Tibial nerve (tissue), 4 donors: ENCODE measurements around the gene ZNF629. TPM values are rescaled to one million over a fixed set of nuclear protein-coding genes. Genes with fewer than 3 reads are reported as not detected.

Experiments used
- DNase-seq, 2 donors: peaks; one replicate each; pipeline ENCODE4 v3.0.0-alpha.2; 2019; ENCODE audit warnings: low spot score in 2 of 2
- H3K27ac ChIP-seq, 4 donors: fragments of 200-600 bp; sonication (generic) in 3 of 4; one replicate each; pipeline ENCODE4 v1.5.1; 2017 to 2019; ENCODE audit warnings: mild to moderate bottlenecking in 1 of 4
- H3K27me3 ChIP-seq, 2 donors: fragments of 200-600 bp; sonication (generic) in 1 of 2; one replicate each; pipeline versions ENCODE4 v1.5.1 to v1.6.0; 2017 to 2019
- H3K36me3 ChIP-seq, 3 donors: fragments of 200-600 bp; sonication (generic); one replicate each; pipeline ENCODE4 v1.5.1; 2018 to 2019
- H3K4me1 ChIP-seq, 4 donors: fragments of 200-600 bp; sonication (generic) in 3 of 4; one replicate each; pipeline ENCODE4 v1.5.1; 2017 to 2019
- H3K4me3 ChIP-seq, 4 donors: fragments of 200-600 bp; sonication (generic) in 3 of 4; one replicate each; pipeline ENCODE4 v1.5.1; 2017 to 2019; ENCODE audit warnings: mild to moderate bottlenecking in 1 of 4, moderate library complexity in 1 of 4
- H3K9me3 ChIP-seq, 4 donors: fragments of 200-600 bp; sonication (generic) in 3 of 4; one replicate each; pipeline ENCODE4 v1.5.1; 2017 to 2019
- CTCF ChIP-seq, 5 experiments: fragments of 200-600 bp in 3 of 5; fragments of 450-650 bp in 2 of 5; sonication (generic) in 3 of 5; IDR thresholded peaks; one replicate each; pipeline ENCODE4 v1.5.1; 2016 to 2019; ENCODE audit warnings: antibody characterized with exemption in 5 of 5, mild to moderate bottlenecking in 3 of 5, moderate library complexity in 2 of 5
- EP300 ChIP-seq, 2 donors: sonication (generic); formaldehyde crosslinking; IDR thresholded peaks; one replicate each; pipeline ENCODE4 v1.6.1; 2017; ENCODE audit warnings: antibody characterized with exemption in 2 of 2, mild to moderate bottlenecking in 1 of 2
- POLR2A ChIP-seq, 2 donors: fragments of 450-650 bp; IDR thresholded peaks; one replicate each; pipeline ENCODE4 v1.6.1; 2017; ENCODE audit warnings: antibody characterized with exemption in 2 of 2, mild to moderate bottlenecking in 2 of 2, moderate library complexity in 2 of 2
- WGBS, 2 donors: methylation state at CpG; one replicate each; pipeline ENCODE4 v1.1.5; 2018; 5-methylcytosine and 5-hydroxymethylcytosine counted together
- total RNA-seq, 4 donors: library from RNA; depleted of rRNA; stranded (reverse); fragments of >200 nt; gene quantifications; one replicate each; pipeline ENCODE4 v1.1.0, GENCODE V29; 2016

The ZNF629 gene
- total RNA-seq, 4 donors from 2014 or later, result 14.7 to 22.2 (median 17.1) TPM

- Histone ChIP-seq H3K27me3 (no peaks in the 10 kb centered on the region), H3K4me1 (peaks cover 0 to 20% (median 3%) of the 10 kb centered on the region in 4 donors), H3K27ac (no peak overlapping the region), H3K4me3 (no peak overlapping the region), H3K9me3 (no peaks in the 10 kb centered on the region), H3K36me3 (peaks cover 0 to 50% (median 10%) of the 10 kb centered on the region in 3 donors)
- WGBS, 2 donors, result 83 to 86% methylated on average over 4 of the region's 4 CpGs
- TF ChIP-seq EP300 (IDR thresholded peaks at IDR 0.05), result no peak
- TF ChIP-seq POLR2A (IDR thresholded peaks at IDR 0.05), result no peak
- no peak for TF ChIP-seq CTCF (IDR thresholded peaks at IDR 0.05)
- no peak for DNase-seq
Measured at GRCh38 chr16:30750201-30750600, 36.8 kb downstream of the ZNF629 start.

- Histone ChIP-seq H3K27me3 (no peaks in the 10 kb centered on the region), H3K9me3 (no peaks in the 10 kb centered on the region), H3K4me1 (peaks cover 0 to 22% (median 3%) of the 10 kb centered on the region in 4 donors), H3K27ac (peak overlapping the region; percentile 56 to 89 (median 86)), H3K36me3 (peaks cover 0 to 48% (median 17%) of the 10 kb centered on the region in 3 donors), H3K4me3 (peak overlapping the region; percentile 74 to 98 (median 85))
- 16 to 17% methylated on average over 33 to 35 of the region's 36 CpGs for WGBS, 2 donors
- no peak for DNase-seq
- TF ChIP-seq CTCF (IDR thresholded peaks at IDR 0.05), result no peak
- no peak for TF ChIP-seq POLR2A (IDR thresholded peaks at IDR 0.05)
- no peak for TF ChIP-seq EP300 (IDR thresholded peaks at IDR 0.05)
Measured at GRCh38 chr16:30748634-30749445, 38.2 kb downstream of the ZNF629 start.

- Histone ChIP-seq H3K4me3 (peak within 1 kb of the TSS; percentile 74 to 98 (median 85)), H3K27me3 (no peaks in the 10 kb centered on the region), H3K36me3 (peaks cover 0 to 48% (median 13%) of the 10 kb centered on the region in 3 donors), H3K27ac (peak within 1 kb of the TSS; percentile 56 to 89 (median 87)), H3K4me1 (peaks cover 0 to 30% (median 3%) of the 10 kb centered on the region in 4 donors), H3K9me3 (no peaks in the 10 kb centered on the region)
- WGBS, 2 donors, result 3 to 4% methylated on average over 23 to 30 of the region's 60 CpGs
- DNase-seq, result peak; percentile 96 to 99
- TF ChIP-seq EP300 (IDR thresholded peaks at IDR 0.05), result peak; percentile 78 to 87
- TF ChIP-seq CTCF (IDR thresholded peaks at IDR 0.05), result peak in 1 of 5 experiments; percentile 33
- TF ChIP-seq POLR2A (IDR thresholded peaks at IDR 0.05), result peak in 1 of 2 donors; percentile 61
Measured at GRCh38 chr16:30747799-30748633, 39.0 kb downstream of the ZNF629 start, which contains the start of gene PHKG2. PHKG2 (plus strand) TSS chr16:30748425; CDS start chr16:30748821, 396 bp downstream.

GRCh38 chr16:30747331-30747730, 39.7 kb downstream of the ZNF629 start:
- H3K27ac ChIP-seq, result peak overlapping the region; percentile 56 to 88 (median 79)
- peak overlapping the region; percentile 27 to 98 (median 76) for H3K4me3 ChIP-seq
- peaks cover 0 to 30% (median 3%) of the 10 kb centered on the region in 4 donors for H3K4me1 ChIP-seq
- H3K36me3 ChIP-seq, result peaks cover 0 to 48% (median 13%) of the 10 kb centered on the region in 3 donors
- H3K27me3 ChIP-seq, result no peaks in the 10 kb centered on the region
- TF ChIP-seq POLR2A (IDR thresholded peaks at IDR 0.05) (no peak), EP300 (IDR thresholded peaks at IDR 0.05) (no peak), CTCF (IDR thresholded peaks at IDR 0.05) (no peak)
- no peak for DNase-seq
- 47 to 49% methylated on average over 3 of the region's 3 CpGs for WGBS, 2 donors
- H3K9me3 ChIP-seq, result no peaks in the 10 kb centered on the region
